Ishikawa (cell line): ENCODE results near the gene PRPSAP2.

ENCODE experiments used
- CEBPB ChIP-seq: IDR thresholded peaks from 2 replicates; pipeline ENCODE4 v1.6.1; 2012
- CREB1 ChIP-seq: IDR thresholded peaks from 2 replicates; pipeline ENCODE4 v1.6.1; 2012; ENCODE audit warnings: low read depth
- EGR1 ChIP-seq: IDR thresholded peaks from 2 replicates; pipeline ENCODE4 v1.6.1; 2012
- EP300 ChIP-seq: IDR thresholded peaks from 2 replicates; pipeline ENCODE4 v1.6.1; 2012; ENCODE audit warnings: borderline replicate concordance
- FOXM1 ChIP-seq: IDR thresholded peaks from 2 replicates; pipeline ENCODE4 v1.6.1; 2012; ENCODE audit warnings: low read depth, borderline replicate concordance
- NFIC ChIP-seq: IDR thresholded peaks from 2 replicates; pipeline ENCODE4 v1.6.1; 2012
- RAD21 ChIP-seq: IDR thresholded peaks from 2 replicates; pipeline ENCODE4 v1.6.1; 2012; ENCODE audit warnings: low read depth
- TAF1 ChIP-seq: IDR thresholded peaks from 2 replicates; pipeline ENCODE4 v1.6.1; 2012; ENCODE audit warnings: low read depth, mild to moderate bottlenecking
- TCF12 ChIP-seq: IDR thresholded peaks from 2 replicates; pipeline ENCODE4 v1.6.1; 2012; ENCODE audit warnings: low read depth
- TEAD4 ChIP-seq: IDR thresholded peaks from 2 replicates; pipeline ENCODE4 v1.6.1; 2012
- YY1 ChIP-seq: IDR thresholded peaks from 2 replicates; pipeline ENCODE4 v1.6.1; 2012; ENCODE audit warnings: low read depth
- ZBTB7A ChIP-seq: IDR thresholded peaks from 2 replicates; pipeline ENCODE4 v1.6.1; 2012; ENCODE audit warnings: low read depth
- TF ChIP-seq, protein P1 (sequence below): IDR thresholded peaks from 2 replicates; pipeline ENCODE4 v1.6.1; 2012
- TF ChIP-seq, protein P2 (sequence below): IDR thresholded peaks from 2 replicates; pipeline ENCODE4 v1.6.1; 2012
- TF ChIP-seq, protein P3 (sequence below): IDR thresholded peaks from 2 replicates; pipeline ENCODE4 v1.6.1; 2012; ENCODE audit warnings: low read depth, mild to moderate bottlenecking

The PRPSAP2 gene

DNA sequence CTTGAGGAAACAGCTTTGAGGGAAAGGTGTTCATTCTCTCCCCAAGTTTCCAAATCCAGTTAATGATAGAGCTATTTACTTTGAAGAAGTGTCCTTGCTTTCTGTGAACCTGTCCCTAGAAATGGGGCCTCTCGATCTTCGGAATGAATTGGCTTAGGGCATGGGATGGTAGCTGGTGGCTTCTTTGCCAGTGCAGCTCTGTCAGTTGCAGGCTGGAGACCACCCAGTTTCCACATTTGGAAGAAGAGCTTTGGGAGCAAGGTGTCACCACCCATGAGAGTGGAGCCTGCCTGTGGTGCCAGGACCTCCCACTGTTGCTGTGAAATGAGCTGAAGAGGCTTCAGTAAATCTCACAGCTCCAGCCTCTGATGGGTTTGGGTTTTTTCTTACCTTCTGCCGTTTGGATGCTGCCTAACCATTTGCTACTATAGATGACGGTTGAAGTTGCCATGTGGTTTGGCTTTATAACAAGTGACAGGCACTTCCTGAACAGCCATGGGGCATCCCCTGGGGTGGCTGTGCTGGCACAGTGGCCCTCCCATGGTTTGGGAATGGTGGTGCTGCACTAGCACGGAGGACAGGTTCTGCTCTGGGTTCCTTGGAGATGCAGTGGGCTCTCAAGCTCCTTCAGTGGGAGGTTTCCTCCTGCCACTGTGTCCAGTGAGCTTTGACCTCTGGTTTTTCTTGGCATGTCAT, 74.6 kb downstream of the PRPSAP2 start:
- TF ChIP-seq FOXM1 (no peak), TEAD4 (no peak), YY1 (no peak), TAF1 (no peak), EGR1 (no peak), NFIC (no peak), CREB1 (no peak), RAD21 (no peak), CEBPB (no peak)
- TF ChIP-seq, protein P1, sequence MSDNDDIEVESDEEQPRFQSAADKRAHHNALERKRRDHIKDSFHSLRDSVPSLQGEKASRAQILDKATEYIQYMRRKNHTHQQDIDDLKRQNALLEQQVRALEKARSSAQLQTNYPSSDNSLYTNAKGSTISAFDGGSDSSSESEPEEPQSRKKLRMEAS = no peak
- TF ChIP-seq, protein P2, sequence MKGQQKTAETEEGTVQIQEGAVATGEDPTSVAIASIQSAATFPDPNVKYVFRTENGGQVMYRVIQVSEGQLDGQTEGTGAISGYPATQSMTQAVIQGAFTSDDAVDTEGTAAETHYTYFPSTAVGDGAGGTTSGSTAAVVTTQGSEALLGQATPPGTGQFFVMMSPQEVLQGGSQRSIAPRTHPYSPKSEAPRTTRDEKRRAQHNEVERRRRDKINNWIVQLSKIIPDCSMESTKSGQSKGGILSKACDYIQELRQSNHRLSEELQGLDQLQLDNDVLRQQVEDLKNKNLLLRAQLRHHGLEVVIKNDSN = no peak
- TF ChIP-seq, protein P3, sequence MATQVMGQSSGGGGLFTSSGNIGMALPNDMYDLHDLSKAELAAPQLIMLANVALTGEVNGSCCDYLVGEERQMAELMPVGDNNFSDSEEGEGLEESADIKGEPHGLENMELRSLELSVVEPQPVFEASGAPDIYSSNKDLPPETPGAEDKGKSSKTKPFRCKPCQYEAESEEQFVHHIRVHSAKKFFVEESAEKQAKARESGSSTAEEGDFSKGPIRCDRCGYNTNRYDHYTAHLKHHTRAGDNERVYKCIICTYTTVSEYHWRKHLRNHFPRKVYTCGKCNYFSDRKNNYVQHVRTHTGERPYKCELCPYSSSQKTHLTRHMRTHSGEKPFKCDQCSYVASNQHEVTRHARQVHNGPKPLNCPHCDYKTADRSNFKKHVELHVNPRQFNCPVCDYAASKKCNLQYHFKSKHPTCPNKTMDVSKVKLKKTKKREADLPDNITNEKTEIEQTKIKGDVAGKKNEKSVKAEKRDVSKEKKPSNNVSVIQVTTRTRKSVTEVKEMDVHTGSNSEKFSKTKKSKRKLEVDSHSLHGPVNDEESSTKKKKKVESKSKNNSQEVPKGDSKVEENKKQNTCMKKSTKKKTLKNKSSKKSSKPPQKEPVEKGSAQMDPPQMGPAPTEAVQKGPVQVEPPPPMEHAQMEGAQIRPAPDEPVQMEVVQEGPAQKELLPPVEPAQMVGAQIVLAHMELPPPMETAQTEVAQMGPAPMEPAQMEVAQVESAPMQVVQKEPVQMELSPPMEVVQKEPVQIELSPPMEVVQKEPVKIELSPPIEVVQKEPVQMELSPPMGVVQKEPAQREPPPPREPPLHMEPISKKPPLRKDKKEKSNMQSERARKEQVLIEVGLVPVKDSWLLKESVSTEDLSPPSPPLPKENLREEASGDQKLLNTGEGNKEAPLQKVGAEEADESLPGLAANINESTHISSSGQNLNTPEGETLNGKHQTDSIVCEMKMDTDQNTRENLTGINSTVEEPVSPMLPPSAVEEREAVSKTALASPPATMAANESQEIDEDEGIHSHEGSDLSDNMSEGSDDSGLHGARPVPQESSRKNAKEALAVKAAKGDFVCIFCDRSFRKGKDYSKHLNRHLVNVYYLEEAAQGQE = no peak

DNA sequence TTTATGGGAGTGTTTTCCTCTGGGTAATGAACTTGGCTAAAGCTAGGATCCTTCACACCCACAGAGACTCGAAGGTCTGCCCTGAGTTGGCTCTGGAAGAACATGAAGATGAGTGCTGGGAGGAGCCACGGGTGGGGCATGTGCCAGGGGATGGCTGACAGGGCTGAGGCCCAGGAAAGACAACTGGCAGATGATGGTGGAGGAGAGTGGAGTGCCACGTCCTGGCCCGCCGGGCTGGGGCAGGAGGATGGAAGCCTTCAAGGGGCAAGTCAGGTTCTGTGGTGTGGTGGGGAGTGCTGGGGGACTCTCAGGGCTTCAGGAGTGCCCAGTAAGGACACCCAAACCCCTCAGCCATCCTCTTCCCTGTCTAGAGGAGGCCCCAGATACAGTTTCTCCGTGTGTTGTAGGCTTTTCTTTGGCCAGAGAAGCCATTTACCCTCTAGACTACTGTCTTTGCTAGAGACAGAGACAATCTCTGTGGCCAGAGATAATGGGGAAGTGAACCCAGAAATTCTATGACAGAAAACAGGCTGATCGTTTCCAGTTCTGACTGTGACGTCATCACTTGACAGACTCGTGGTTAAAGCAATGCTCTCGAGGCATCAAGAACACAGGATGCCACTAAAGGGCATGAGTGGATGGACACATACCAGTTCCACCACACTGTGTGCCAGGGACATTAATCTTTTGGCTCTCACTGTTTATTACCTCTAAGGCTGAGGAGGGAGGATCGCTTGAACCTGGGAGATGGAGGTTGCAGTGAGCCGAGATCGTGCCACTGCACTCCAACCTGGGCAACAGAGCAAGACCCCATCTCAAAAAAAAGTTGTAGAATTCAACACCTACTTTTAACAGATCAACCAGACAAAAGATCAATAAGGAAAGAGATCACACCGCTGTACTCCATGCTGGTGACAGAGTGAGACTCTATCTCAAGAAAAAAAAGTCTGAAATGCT, 75.4 kb downstream of the PRPSAP2 start:
- TF ChIP-seq YY1 (no peak), FOXM1 (no peak), EGR1 (no peak), TAF1 (no peak), TCF12 (no peak), TEAD4 (no peak), CREB1 (no peak), ZBTB7A (no peak), EP300 (no peak), NFIC (no peak), CEBPB (no peak), RAD21 (no peak)
- TF ChIP-seq, protein P1 = no peak
- TF ChIP-seq, protein P3 = no peak
- TF ChIP-seq, protein P2 = no peak

DNA sequence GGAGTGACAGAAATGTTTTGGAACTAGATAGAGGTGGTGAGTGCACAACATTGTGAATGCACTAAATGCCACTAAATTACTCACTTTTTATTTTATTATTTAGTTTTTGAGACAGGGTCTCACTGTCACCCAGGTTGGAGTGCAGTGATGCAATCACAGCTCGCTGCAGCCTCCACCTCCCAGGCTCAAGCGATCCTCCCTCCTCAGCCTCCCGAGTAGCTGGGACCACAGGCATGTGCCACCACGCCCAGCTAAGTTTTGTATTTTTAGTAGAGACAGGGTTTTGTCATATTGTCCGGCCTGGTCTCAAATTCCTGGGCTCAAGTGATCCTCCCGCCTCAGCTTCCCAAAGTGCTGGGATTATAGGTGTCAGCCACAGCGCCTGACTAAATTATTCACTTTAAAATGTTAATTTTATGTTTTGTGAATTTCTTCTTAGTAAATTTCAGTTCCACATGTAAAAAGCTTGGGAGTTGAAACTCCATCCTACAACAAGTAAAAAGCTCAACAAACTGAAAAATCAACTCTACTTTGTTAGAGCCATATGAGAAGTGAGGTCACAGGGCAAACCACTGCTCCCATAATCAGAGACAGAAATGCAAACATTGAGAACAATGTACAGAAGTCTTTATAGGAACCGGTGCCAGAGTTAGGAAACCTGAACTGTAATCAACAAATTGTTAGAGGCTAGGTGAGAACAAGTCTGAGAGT, 80.2 kb downstream of the PRPSAP2 start:
- TF ChIP-seq EGR1 (no peak), TAF1 (no peak), RAD21 (no peak), NFIC (no peak)

DNA sequence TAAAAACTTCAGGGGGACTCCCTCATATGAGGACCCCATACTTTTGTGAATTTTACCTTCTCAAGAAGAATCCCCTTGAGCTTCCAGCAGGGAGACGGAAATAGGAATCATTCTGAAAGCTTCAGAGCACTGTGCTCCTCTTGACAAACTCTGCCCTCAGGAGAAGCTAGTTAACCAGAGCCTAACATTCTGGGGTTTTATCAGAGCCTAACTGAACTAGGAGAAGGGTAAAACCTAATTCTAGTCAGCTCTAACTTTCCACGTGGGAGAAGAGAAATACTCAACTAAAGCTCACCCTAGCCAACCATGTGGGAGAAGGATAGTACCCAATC, 80.7 kb downstream of the PRPSAP2 start:
- no peak for TF ChIP-seq NFIC
- no peak for TF ChIP-seq ZBTB7A
- no peak for TF ChIP-seq EP300
- TF ChIP-seq CEBPB = no peak
- no peak for TF ChIP-seq EGR1
- no peak for TF ChIP-seq TEAD4
- no peak for TF ChIP-seq CREB1

DNA sequence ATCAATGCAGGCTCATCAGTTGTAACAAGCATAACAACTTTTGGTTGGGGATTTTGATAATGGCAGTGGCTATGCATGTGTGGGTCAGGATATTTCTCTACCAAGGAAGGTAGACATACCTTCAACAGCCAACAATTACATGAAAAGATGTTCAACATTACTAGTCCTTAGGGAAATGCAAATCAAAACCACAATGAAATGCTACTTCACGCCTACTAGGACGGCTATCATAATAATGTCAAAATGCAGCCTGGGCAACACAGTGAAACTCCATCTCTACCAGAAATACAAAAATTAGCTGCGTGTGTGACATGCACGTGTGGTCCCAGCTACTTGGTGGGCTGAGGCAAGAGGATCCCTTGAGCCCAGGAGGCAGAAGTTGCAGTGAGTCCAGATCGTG, 86.7 kb downstream of the PRPSAP2 start:
- TF ChIP-seq EGR1 = no peak
- TF ChIP-seq ZBTB7A = no peak
- no peak for TF ChIP-seq TCF12
- TF ChIP-seq TEAD4 = no peak
- TF ChIP-seq, protein P2 = no peak
- TF ChIP-seq CEBPB = no peak
- no peak for TF ChIP-seq CREB1
- TF ChIP-seq FOXM1 = no peak
- no peak for TF ChIP-seq TAF1
- TF ChIP-seq, protein P3 = no peak
